CD14-positive monocyte (primary cell): ENCODE measurements around the gene CDKN2AIPNL. TPM values are rescaled to one million over a fixed set of nuclear protein-coding genes. Genes with fewer than 3 reads are reported as not detected.

Experiments
- DNase-seq, 3 donors: peaks; one replicate each; pipeline ENCODE4 v3.0.0-alpha.2; 2011 to 2022
- H2AFZ ChIP-seq: 2 replicates; pipeline ENCODE4 v1.6.0; 2012; ENCODE audit warnings: mild to moderate bottlenecking, low read depth, low read length, inconsistent platforms; ENCODE audit not compliant: insufficient read depth, poor library complexity, severe bottlenecking
- H3K27ac ChIP-seq, 2 donors: 1 replicate in 1 of 2; 2 replicates in 1 of 2; pipeline ENCODE4 v1.5.1; 2012 to 2013; ENCODE audit warnings: low read length in 2 of 2, control low read depth in 1 of 2, inconsistent platforms in 1 of 2, low read depth in 1 of 2, mild to moderate bottlenecking in 1 of 2
- H3K27me3 ChIP-seq, 2 donors: one replicate each; pipeline versions ENCODE4 v1.6.0 to v1.6.1; 2011 to 2013; ENCODE audit warnings: low read length in 2 of 2; ENCODE audit not compliant: control insufficient read depth in 2 of 2, insufficient read depth in 2 of 2
- H3K36me3 ChIP-seq, 2 donors: replicated peaks in 1 of 2; 1 replicate in 1 of 2; 2 replicates in 1 of 2; pipeline versions ENCODE4 v1.5.1 to v1.6.1; 2012 to 2013; ENCODE audit warnings: low read length in 2 of 2, control low read depth in 1 of 2, inconsistent platforms in 1 of 2, mild to moderate bottlenecking in 1 of 2; ENCODE audit not compliant: insufficient read depth in 2 of 2, control insufficient read depth in 1 of 2
- H3K4me1 ChIP-seq, 2 donors: 1 replicate in 1 of 2; 2 replicates in 1 of 2; pipeline versions ENCODE4 v1.5.1 to v1.6.1; 2012 to 2013; ENCODE audit warnings: low read length in 2 of 2, control low read depth in 1 of 2, inconsistent platforms in 1 of 2, mild to moderate bottlenecking in 1 of 2, moderate library complexity in 1 of 2; ENCODE audit not compliant: insufficient read depth in 2 of 2, control insufficient read depth in 1 of 2
- H3K4me2 ChIP-seq: replicated peaks from 2 replicates; pipeline ENCODE3; 2012; ENCODE audit warnings: low read length, moderate library complexity, mild to moderate bottlenecking; ENCODE audit not compliant: poor library complexity, severe bottlenecking; ENCODE audit errors: extremely low read depth
- H3K4me3 ChIP-seq, 3 experiments: fragments of 200-600 bp in 1 of 3; sonication (generic) in 1 of 3; replicated peaks in 1 of 3; 1 replicate in 2 of 3; 2 replicates in 1 of 3; pipeline ENCODE4 v1.5.1; 2011 to 2013; ENCODE audit warnings: low read length in 3 of 3, mild to moderate bottlenecking in 3 of 3, control low read depth in 2 of 3, low read depth in 2 of 3, inconsistent platforms in 1 of 3, moderate library complexity in 1 of 3
- H3K79me2 ChIP-seq: 2 replicates; pipeline ENCODE4 v1.6.0; 2012; ENCODE audit warnings: mild to moderate bottlenecking, control low read depth, inconsistent platforms, low read length, moderate library complexity; ENCODE audit not compliant: insufficient read depth
- H3K9ac ChIP-seq: 2 replicates; pipeline ENCODE4 v1.6.0; 2017; ENCODE audit warnings: low read length, mild to moderate bottlenecking; ENCODE audit not compliant: insufficient read depth, poor library complexity, severe bottlenecking
- H3K9me3 ChIP-seq, 2 donors: replicated peaks in 1 of 2; 1 replicate in 1 of 2; 2 replicates in 1 of 2; pipeline versions ENCODE4 v1.5.1 to v1.6.1; 2012 to 2013; ENCODE audit warnings: low read length in 2 of 2, control low read depth in 1 of 2; ENCODE audit not compliant: control insufficient read depth in 1 of 2, insufficient read depth in 1 of 2
- H4K20me1 ChIP-seq: 2 replicates; pipeline ENCODE4 v1.6.0; 2012; ENCODE audit warnings: mild to moderate bottlenecking, low read length, control low read depth, moderate library complexity; ENCODE audit not compliant: insufficient read depth
- H3K27ac Mint-ChIP-seq, 7 donors: one replicate each; pipeline ENCODE4 v1.8.0; 2020; ENCODE audit warnings: mild to moderate bottlenecking in 7 of 7, mixed read lengths in 7 of 7, moderate library complexity in 6 of 7, inconsistent platforms in 2 of 7
- H3K27me3 Mint-ChIP-seq, 3 donors: one replicate each; pipeline ENCODE4 v1.8.0; 2021 to 2022; ENCODE audit warnings: low read depth in 3 of 3, mild to moderate bottlenecking in 3 of 3, mixed read lengths in 3 of 3, moderate library complexity in 3 of 3, inconsistent platforms in 1 of 3
- H3K36me3 Mint-ChIP-seq, 2 donors: one replicate each; pipeline ENCODE4 v1.8.0; 2020; ENCODE audit warnings: mixed read lengths in 2 of 2, inconsistent platforms in 1 of 2, mild to moderate bottlenecking in 1 of 2
- H3K4me1 Mint-ChIP-seq: one replicate; pipeline ENCODE4 v1.8.0; 2020; ENCODE audit warnings: mild to moderate bottlenecking, mixed read lengths
- H3K4me3 Mint-ChIP-seq, 2 donors: one replicate each; pipeline ENCODE4 v1.8.0; 2020; ENCODE audit warnings: mild to moderate bottlenecking in 2 of 2, mixed read lengths in 2 of 2, moderate library complexity in 1 of 2
- H3K9me3 Mint-ChIP-seq, 7 donors: one replicate each; pipeline ENCODE4 v1.8.0; 2020 to 2022; ENCODE audit warnings: mixed read lengths in 7 of 7, mild to moderate bottlenecking in 6 of 7, moderate library complexity in 6 of 7, inconsistent platforms in 2 of 7
- CTCF ChIP-seq: fragments of 200-600 bp; IDR thresholded peaks from one replicate; pipeline ENCODE4 v1.8.0; 2022; ENCODE audit warnings: antibody characterized with exemption, mild to moderate bottlenecking
- WGBS: methylation state at CpG from one replicate; pipeline ENCODE4 v1.1.5; 2013; ENCODE audit warnings: missing lambda C conversion rate; ENCODE audit not compliant: insufficient coverage; 5-methylcytosine and 5-hydroxymethylcytosine counted together
- intact Hi-C, 2 donors: fragments of 100-400 bp; cut with micrococcal nuclease; formaldehyde crosslinking; loops; one replicate each; pipeline versions ENCODE4 v1.15.0 to v1.15.1; 2023
- polyA plus RNA-seq, 3 donors: library from polyadenylated mRNA; depleted of rRNA in 1 of 3; unstranded in 2 of 3; stranded (reverse) in 1 of 3; fragments of 300-500 nt in 2 of 3; fragments of >200 nt in 1 of 3; fragmentation: Illumina TruSeq in 2 of 3; gene quantifications; 1 replicate in 2 of 3; 2 replicates in 1 of 3; pipeline ENCODE4 v1.2.3, GENCODE V29; 2012 to 2021

CDKN2AIPNL gene
- polyA plus RNA-seq, 3 donors = 6.9 to 20.0 (median 15.0) TPM

- intact Hi-C loops = loop anchor here in 1 of 2 donors (10.0 kb wide), 1 partner anchor 88 kb away; the partner anchor contains the start of gene JADE2
Measured at GRCh38 chr5:134436523-134437339, 25.1 kb upstream of the CDKN2AIPNL start.

More at GRCh38 chr5:134436523-134437339, 25.1 kb upstream of the CDKN2AIPNL start:
- DNase-seq = peak; percentile 82 to 91 (median 85)
- TF ChIP-seq CTCF = no peak
- Histone ChIP-seq H3K27ac (peak overlapping the region; percentile 13 to 78), H3K27me3 (no peaks in the 10 kb centered on the region), H4K20me1 (no peaks in the 10 kb centered on the region), H3K79me2 (no peaks in the 10 kb centered on the region), H3K4me3 (peak overlapping the region in 2 of 3 experiments; percentile 1 to 54), H3K4me2 (peak overlapping the region; percentile 62), H2AFZ (peak overlapping the region; percentile 71), H3K36me3 (no peaks in the 10 kb centered on the region), H3K9me3 (no peaks in the 10 kb centered on the region), H3K9ac (peak overlapping the region; percentile 44), H3K4me1 (peaks cover 11 to 12% of the 10 kb centered on the region in 2 donors)
- Mint-ChIP-seq H3K9me3 (peaks cover 0 to 2% (median 0%) of the 10 kb centered on the region in 7 donors), H3K27ac (peak overlapping the region; percentile 84 to 94 (median 89)), H3K4me1 (peaks cover 23% of the 10 kb centered on the region), H3K36me3 (no peaks in the 10 kb centered on the region), H3K4me3 (peak overlapping the region; percentile 59 to 86), H3K27me3 (peaks cover 1 to 6% (median 3%) of the 10 kb centered on the region in 3 donors)
- 15% methylated on average over 18 of the region's 20 CpGs for WGBS
